Stimulated activated CD8-positive, alpha-beta memory T cell treated with anti-CD3 and anti-CD28 coated beads, Interleukin-7, amount 100 ng/mL, for 1 hour (primary cell): ENCODE results near the gene CUL1.

Experiments
- DNase-seq, 2 donors: peaks; one replicate each; pipeline ENCODE4 v3.0.0-alpha.2; 2020; ENCODE audit warnings: low read depth in 2 of 2

CUL1 gene

DNA sequence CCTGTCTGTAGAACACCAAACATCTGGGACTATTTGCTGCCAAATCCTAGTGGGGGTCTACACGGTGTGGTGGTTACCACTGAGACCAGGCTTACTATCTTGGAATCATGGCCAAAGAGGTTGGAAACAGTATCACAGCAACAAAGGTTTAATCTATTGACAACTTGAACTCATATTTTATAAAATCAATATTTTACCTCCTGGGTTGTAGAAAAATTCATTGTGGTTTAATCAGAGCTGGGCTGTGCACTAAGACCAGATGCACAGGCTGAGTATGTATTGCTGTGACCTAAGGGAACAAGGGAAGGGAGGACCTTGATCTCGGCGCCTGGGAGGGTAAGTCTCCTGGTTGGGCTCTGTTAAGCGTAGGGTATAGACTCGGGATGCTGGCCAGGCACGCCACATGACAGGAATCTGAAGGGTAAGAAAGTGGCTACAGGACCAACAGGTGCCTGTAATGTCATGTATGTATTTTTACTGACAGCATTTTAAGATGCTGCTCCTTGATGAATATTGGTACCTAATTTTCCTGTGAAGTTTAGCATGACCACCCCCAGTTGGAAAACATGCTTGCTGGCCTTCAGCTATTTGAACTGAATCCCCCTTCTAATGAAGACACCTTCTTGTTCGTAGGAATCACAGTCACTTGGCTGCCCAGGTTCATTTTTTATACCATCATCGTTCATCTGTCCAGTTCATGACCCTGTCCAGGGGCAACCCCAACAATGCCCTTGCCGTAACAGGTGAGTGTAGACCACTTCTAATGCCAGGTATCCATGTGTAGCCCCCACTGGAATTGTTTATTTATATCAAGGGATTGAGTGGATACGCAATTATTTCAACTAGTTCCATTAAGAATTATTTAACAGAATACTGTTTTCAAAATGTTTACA, 105.9 kb downstream of the CUL1 start:
- no peak for DNase-seq

DNA sequence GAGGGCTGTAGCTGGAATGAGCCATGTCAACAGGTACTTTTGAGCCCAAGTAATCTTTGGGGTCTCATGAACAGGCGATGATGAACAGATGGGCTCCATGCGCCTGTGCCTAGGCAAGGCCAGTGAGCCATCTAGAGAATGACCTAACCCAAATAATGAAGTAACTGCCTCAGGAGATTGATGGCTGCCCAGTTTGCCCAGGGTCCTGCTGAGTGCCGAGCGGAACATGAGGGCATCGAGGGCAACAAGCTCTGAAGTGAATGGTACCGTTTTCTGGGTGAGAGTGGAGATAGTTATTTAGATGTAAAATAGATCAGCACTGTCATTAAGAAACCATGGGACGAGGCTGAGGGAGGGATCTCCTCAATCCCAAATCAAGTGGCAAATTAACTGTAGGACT, 107.5 kb downstream of the CUL1 start:
- DNase-seq, result no peak

DNA sequence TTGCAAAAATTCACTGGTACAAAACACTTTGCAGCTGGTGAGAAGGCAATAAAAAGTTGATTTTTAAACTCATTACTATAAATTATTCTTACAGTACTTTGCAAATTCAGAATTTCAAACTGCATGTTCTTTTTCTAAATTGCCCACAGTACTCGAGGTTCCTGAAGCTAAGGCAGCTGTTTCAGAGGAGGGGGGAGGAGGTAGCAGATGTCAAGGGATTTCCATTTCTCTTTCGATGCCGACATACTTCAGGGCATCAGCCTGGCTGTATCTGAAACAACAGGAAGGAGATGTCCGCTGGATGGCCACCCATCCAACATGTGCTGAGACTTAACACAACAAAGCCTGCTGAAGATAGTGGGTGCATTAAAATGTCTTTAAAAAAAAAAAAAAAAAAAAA, 108.7 kb downstream of the CUL1 start:
- no peak for DNase-seq

DNA sequence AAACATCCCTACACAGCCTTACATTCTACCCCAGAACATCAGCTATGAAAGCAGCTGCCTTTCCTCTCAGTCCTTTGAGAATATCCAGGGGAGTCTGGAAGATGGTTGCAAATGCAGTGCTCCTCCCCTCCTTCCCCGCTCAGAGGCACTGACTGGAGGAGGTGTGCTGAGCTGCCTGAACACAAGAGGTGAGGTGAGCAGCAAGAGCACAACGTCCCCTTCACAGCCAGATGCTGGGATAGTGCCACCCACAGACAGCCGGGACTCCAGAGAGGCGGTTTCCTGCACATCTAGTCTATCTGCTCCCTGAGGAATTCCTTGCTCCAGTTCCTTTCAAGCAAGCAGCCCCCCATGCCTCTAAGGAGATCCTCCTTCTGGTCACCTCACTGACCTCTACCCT, 111.2 kb downstream of the CUL1 start:
- DNase-seq, result no peak

DNA sequence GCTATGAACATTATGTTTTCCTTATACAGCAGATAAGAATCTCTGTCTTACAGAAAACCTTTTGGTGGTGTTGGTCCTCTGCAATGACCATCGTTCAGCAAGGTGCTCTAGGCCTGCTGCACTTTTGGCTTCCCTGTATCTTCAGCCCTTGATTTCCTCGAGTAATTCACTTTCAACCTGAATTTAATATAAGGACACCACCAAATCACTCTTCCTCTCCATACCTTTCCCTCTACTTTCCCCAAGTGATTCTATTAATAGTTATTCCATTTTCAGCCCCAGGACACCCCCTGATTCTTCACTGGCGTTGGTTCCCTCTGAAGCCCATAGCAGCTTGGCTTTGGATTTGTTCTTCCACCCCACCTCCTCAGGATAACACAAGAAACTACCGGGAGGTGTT, 113.2 kb downstream of the CUL1 start:
- DNase-seq, result no peak

DNA sequence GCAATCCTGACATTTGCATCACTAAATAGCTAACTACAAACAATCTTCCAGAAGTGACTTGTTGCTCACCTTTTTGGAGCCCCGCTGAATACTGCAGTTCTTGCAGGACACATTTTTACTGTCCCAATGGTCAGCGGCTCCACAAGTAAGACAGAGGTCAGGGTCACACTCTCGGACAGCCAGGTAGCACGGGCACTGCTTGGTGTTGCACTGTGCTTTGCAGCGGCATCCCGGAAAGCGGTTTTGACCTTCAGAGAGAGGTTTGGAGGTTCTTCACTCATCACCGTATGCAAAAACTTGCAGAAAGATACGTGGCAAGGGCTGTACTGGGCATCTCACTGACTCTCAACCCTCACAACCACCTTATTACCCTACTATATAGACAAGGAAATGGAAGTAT, 115.2 kb downstream of the CUL1 start:
- no peak for DNase-seq

DNA sequence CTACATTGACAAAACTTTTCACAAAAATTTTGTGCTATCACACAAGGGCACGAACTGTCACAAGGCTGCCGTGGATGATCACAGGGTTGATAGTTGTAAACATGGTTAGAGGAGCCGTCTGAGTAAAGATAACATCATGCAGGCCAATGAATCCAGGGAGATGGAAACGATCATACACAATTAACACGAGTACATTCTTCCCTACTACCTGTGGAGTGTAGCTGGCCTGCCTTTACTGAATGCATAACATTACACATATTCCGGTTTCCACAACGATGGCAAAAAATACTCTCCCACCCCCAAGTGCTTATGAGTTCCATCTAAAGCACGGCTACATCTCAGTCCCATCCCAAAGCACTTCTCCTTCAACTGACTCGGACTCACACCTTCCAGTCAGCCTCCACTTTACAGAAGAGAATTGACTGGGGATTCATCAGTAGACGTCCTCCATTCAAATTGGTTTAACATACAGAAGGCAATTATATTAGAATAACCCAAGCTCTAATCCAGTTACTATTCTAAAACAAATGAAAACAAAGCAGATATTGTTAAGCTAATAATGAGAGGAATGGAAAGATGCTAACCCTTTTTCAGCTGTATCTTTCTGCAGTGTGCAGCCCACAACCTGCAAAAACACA, 116.3 kb downstream of the CUL1 start:
- DNase-seq, result no peak

DNA sequence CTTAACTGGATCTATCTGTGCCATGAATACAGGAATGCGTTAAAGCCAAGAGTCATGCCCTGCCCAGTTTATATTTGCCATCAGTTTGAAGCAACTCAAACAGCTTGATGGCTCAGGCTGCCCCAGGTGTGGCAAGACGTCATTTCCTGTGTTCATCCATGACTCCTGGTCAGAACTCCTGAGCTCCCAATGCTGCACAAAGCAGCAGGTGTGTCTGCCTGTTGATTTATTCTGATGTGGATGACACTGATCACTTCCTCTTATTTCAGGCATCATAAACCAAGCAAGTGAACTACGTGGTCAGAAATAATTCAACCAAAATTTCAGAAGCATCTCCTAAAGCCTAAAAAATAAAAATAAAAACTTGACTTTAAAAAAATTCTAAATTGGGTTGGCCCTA, 116.9 kb downstream of the CUL1 start:
- DNase-seq, result no peak

DNA sequence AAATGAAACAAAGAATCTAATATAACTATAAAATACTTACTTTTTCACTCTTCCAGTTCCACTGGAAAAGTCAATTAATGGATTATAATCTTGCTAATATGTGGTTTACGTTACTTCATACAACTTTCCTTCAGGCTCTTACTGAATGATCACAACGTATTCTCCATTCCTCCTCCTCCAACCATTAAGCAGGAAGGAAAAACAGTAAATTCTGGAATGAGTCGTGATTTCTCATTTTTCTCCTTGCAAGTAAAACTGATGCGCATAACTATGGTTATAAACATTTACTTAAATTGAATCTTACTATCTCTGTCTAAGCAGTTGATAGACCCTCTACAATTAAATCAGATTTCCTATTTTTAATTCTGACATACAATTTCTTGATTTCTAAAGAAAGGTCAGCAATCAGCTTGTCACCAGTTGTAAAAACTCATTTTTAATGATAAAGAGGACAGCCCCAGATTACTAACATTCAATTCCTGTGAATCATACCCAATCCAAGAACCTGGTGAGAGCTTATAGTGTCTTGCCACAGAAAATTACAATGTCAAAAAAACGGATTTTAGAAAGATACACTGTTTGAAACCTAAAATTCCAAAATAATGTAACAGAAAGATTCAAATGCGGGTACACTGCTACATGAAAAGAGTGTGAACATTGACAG, 121.1 kb downstream of the CUL1 start:
- no peak for DNase-seq

DNA sequence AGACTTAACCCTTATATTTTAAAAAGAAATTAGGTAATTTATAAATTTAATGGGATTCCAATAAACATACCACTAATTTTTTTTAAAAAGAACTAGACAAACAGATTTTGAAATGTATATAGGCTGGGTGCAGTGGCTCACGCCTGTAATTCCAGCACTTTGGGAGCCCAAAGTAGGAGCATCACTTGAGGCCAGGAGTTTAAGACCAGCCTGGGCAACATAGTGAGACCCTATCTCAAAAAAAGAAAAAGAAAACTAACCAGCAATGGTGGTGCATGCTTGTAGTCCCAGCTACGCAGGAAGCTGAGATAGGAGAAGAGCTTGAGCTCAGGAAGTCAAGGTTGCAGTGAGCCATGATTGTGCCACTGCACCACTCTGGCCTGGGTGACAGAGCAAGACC, 122.7 kb downstream of the CUL1 start:
- DNase-seq, result no peak

DNA sequence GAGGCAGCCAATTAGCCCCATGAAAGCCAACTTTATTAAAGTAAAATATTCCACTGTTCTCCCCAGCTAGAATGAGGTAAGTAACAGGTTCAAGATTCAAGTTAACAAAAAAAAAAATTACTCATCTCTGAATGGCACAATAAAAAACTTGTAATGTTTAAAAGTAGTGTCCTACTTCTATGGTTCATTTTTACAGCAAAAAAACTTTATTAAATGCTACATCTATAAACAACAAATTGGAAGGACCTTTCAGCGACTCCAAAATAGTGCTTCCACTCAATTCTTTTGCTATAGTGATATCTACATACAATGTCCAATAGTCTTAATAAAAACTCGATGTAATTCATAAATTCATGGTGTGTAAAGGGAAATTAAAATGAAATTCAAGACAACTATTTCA, 126.2 kb downstream of the CUL1 start:
- no peak for DNase-seq

DNA sequence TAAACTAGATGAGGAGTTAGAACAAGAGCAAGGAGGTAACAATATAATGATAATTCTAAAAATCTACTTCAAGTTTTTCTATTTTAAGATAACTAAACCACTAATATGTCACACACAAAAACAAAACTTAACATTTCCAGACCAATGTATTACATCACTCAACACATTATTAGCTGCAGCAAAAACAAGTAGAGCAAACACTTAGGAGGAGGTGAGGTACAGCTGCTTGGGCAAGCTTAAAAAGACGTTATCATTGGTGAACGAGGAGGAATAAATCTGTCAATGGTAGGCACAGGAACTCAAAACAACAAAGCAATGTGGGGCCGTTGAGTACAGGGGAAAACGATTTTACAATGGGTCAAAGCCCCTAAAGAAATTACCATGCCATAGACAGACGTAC, 126.6 kb downstream of the CUL1 start:
- DNase-seq, result no peak

DNA sequence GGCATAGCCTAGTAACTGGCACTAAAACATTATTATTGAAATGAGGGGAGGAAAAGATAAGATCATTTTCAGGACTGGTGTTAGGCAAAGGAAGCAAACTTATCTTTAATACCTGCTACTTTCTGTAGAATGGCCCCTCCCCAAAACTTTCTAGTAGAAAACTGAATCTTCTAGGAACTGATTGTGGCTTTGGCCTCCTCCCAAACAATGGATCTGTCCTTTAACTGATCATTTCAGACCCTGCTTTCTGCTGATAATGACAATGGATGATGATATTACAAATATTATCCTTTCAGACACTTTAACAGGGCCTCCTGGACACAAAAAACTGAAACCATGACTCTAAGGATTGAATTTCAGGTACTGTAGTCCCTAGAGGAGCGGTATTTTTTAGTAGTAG, 130.3 kb downstream of the CUL1 start:
- no peak for DNase-seq

DNA sequence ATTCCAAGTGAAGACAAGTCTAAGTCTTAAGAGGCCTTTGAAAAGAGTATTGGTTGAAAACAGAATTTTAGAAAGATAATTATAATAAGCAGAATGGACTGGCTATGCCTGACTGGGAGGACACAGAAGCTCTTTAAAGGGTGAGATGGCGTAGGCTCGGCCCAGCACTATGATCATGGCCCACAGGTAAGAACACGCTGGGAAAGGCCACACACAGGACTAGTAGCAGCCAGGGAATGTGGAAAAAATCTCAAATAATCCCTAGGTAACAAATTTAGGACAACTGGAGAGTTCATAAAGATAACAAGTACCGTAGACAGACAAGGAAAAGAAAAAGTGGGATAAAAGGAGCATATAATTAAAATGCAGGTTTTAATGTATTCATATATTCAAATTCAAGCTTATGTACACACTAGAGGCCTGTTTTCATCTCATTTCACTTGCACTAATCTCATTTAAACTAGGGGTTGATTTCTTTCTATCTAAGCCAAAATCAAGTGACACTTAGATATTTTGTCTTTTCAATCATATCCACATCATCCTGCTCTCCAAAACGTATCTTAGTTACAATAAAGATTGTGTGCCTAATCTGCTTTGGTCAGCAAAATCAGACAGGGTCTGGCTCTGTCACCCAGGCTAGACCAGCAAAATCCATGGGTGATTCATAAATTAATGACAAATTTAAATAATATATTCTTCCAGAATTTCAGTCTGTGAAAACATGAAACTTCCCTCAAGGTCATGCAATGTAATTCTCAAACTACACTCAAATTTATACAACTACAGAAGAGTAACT, 132.4 kb downstream of the CUL1 start:
- DNase-seq, result no peak

DNA sequence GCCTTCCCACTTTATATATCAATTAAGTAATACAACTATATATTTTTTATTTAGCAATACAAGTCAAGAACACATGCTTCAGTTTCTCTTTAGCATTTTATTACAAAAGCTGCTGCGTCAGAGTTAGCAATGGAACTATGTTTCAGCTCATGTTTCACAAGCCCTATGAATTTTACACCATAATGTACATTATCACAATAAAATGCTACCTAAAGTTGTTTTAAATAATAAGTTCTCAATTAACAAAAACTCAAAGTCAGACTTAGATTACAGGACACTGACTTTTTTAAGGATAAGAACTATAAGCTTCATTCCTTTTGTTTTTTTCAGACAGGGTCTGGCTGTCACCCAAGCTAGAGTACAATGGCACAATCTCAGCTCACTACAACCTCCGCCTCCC, 133.1 kb downstream of the CUL1 start:
- no peak for DNase-seq

DNA sequence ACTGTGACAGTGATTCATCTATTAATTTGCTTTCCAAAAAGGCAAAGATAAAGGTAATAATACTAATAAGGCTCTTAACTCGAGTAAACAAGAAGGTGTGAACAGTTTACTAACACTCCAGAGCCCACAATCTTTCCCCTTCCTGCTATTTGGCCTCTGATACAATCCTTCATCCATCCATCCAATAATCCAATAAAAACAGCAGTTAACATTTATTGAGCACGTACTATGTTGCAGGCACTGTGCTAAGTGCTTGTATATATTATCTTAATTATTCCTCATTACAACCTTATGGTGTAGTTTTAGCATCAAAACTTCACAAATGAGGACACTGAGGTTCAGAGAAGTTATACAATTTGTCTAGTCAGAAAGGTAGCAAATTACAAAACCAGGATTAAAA, 135.9 kb downstream of the CUL1 start:
- DNase-seq, result no peak

DNA sequence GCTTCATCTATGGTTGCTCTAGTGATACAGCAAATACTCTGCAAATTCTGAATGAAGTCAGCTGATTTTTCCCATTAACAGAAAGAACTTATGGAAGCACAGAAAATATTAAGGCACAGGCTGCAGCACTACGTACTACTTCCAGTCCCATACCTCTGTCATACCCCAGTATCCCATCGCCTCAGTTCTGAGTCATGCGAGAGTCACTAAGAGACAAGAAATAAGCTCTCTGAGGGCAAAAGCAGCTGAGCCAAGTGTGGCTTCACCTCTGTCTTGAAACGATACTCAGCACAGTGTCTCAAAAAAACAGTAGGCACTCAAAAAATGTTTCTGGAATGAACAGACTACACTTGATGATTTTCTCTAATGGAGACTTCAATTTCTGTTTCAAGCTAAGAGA, 137.2 kb downstream of the CUL1 start:
- no peak for DNase-seq

DNA sequence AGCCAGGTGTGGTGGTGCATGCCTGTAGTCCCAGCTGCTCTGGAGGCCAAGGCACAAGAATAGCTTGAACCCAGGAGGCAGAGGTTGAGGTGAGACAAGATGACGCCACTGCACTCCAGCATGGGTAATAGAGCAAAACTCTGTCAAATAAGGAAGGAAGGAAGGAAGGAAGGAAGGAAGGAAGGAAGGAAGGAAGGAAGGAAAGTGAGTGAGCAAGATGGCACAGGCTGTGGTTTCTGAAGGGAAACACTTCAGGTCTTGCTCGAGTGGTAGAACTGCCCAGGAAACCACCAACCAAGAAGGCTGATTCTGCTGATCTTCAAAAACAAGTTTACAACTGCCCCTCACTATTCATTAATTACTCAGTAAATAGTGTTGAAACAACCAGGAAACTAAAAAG, 140.2 kb downstream of the CUL1 start:
- DNase-seq, result no peak

DNA sequence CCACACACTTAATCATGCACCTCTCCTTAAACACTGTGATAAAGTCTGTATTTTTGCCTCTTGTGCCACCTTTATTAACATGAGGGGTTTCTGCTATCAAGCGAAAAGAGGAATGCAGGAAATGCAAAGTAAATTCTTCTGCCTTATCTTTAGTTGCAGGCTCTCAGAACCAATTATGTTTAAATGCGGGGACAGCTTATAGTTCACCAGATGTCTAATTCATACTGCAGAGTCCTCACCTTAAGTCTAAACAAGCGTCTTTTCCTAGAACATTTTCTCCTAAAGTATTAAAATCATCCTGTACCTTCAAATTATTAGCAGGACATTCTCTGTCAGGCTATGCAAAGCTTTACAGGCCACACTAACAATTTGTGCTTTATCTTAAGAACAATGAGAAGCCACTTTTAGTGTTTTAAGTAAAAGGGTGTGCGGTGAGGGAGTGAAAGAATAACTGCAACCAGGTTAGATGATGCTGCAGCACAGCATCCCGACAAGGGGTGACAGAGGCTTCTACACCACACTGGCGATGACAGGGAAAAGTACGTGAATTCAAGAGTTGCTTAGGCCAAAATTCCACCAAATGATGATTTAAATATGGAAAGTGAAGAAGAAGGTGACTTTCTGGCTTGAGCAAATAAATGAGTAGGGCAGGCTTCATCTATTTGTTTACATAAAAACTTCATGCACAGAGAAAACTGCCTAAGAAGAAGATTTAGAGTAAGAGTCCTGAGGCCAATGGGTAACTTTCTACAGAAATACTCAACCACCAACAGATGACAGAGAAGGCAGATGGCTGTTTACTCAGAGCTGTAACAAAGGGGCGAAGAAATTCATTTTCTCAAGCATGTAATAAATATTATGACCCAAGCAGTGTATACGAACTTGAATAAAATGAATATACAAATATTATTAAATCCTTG, 149.4 kb downstream of the CUL1 start:
- DNase-seq, result no peak

DNA sequence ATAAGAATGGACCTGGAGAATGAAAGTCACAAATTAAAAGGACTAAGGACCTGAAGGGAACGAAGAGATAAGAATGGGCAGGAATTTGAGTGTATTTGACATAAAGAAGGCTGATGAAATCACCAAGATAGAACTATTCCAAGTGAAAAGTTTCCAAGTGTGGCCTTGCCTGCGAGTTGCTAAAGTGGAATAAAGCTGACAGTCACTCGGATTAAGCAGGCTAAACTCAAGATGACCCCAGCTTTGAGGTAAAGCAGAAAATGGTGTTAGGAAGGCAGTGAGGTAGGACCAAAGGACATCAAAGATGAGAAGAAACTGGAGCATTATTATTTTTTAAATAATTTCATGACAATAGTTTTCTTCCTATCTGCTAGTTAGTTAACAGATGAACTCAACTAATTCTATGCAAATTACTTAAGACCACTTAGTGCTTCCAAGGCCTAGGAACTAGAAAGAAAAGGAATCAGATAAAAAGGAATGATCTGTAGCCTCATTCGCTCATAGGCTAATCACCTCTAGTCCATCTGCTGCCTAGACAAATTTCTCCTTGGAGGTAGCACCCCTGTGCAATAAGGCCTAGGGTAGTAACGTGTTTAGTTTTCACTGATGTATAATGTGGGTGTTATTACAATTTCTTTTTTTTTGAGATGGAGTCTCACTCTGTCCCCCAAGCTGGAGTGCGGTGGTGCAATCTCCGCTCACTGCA, 150.8 kb downstream of the CUL1 start:
- no peak for DNase-seq
